C1 segment of cervical spinal cord (tissue), 14 donors: ENCODE results near the gene SH3RF1.

Source experiments
- DNase-seq, 14 donors: peaks; one replicate each; lab custom pipeline; 2025; lab: John Stamatoyannopoulos, UW

Gene SH3RF1

GRCh38 chr4:169048868-169049414 lies 221.8 kb downstream of the SH3RF1 start:
- DNase-seq: no peak

- no peak for DNase-seq
These were observed 222.8 kb downstream of the SH3RF1 start for GRCh38 chr4:169047956-169048355.

- no peak for DNase-seq
These were observed 224.7 kb downstream of the SH3RF1 start for GRCh38 chr4:169045862-169046584.

DNA sequence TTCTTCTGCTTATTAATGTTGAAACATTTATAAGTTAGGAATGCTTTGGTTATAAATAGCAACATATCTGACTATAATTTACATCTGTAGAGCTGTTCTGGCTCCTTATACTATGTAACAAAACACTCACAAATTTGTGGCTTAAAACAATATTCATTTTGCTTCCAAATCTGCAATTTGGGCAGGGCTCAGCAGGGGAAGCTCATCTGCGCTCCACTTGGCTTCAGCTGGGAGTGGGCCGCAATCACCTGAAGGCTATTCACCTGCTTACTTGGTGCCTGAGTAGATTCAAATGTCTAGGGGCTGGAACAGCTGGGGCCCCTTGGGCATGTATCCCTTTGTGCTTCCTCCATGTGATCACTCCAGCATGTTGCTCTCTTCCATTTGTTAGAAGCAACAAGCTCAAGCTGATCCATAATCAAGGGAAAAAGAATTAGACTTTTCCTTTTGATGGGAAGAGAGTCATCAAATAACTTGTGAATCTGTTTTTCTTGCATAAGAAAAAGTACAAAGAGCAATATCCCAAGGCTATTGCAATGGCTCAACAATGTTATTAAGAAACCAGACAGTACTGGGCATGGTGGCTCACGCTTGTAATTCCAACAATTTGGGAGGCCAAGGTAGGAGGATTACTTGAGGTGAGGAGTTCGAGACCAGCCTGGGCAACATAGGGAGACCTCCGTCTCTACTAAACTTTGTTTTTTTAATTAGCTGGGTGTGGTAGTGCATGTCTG lies 225.9 kb downstream of the SH3RF1 start:
- no peak for DNase-seq
